ENCODE data around the gene PREX1. TPM values are rescaled to one million over a fixed set of nuclear protein-coding genes. Genes with fewer than 3 reads are reported as not detected.

PREX1 gene
- total RNA-seq, 1 experiment from 2014 or later = 9.5 TPM

DNA sequence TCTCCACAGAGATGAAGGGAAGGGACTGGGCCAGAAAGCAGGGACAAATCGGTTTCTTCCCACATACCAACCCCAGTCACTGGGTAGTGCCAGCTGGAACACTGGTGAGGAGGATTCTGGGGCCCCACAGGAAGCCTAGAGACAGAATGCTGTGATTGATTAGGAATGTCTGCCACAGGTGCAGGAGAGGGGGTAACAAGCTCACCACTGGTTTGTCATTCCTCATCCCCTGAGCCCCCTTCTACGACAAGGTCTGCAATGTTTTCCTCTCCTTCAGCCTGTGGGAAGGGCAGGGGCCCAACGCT lies 89.8 kb downstream of the PREX1 start:
- Histone ChIP-seq H3K4me1 (no peaks in the 10 kb centered on the region), H3K4me3 (ENCODE audit: low read depth, low read length) (no peak overlapping the region), H3K36me3 (ENCODE audit: control insufficient read depth, insufficient read depth, low read length) (no peaks in the 10 kb centered on the region), H3K9me3 (no peaks in the 10 kb centered on the region), H3K27me3 (replicated peaks; ENCODE audit: control insufficient read depth, insufficient read depth, low read length) (no peaks in the 10 kb centered on the region)
- CTCF ChIA-PET = interaction anchor here (0.5 kb wide), 1 partner anchor 168 kb away, joined by 3 read pairs; no protein-coding TSS in a partner anchor
- intact Hi-C loops (cut with micrococcal nuclease; ENCODE audit: unreplicated experiment) = no loop called here
- H3K27me3 Mint-ChIP-seq (ENCODE audit: insufficient read depth, unreplicated experiment) = no peaks in the 10 kb centered on the region
- no peak overlapping the region for H3K4me3 Mint-ChIP-seq (ENCODE audit: unreplicated experiment)
- no peaks in the 10 kb centered on the region for H3K9me3 Mint-ChIP-seq (ENCODE audit: unreplicated experiment)
- no TSS peak for BruUV-seq (replicated peaks)
- no peaks in the 10 kb centered on the region for H3K4me1 Mint-ChIP-seq (ENCODE audit: low read depth, unreplicated experiment)
- H3K36me3 Mint-ChIP-seq (ENCODE audit: insufficient read depth, unreplicated experiment) = no peaks in the 10 kb centered on the region
- H3K27ac Mint-ChIP-seq (ENCODE audit: unreplicated experiment) = no peak overlapping the region
- TF ChIP-seq, protein P1, sequence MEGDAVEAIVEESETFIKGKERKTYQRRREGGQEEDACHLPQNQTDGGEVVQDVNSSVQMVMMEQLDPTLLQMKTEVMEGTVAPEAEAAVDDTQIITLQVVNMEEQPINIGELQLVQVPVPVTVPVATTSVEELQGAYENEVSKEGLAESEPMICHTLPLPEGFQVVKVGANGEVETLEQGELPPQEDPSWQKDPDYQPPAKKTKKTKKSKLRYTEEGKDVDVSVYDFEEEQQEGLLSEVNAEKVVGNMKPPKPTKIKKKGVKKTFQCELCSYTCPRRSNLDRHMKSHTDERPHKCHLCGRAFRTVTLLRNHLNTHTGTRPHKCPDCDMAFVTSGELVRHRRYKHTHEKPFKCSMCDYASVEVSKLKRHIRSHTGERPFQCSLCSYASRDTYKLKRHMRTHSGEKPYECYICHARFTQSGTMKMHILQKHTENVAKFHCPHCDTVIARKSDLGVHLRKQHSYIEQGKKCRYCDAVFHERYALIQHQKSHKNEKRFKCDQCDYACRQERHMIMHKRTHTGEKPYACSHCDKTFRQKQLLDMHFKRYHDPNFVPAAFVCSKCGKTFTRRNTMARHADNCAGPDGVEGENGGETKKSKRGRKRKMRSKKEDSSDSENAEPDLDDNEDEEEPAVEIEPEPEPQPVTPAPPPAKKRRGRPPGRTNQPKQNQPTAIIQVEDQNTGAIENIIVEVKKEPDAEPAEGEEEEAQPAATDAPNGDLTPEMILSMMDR (IDR thresholded peaks at IDR 0.05; ENCODE audit: insufficient read depth in 1 of 2, low read depth in 1 of 2, low read length in 1 of 2, severe bottlenecking in 1 of 2, unreplicated experiment in 1 of 2) = no peak
- POLR2A ChIA-PET = no interaction called here
- DNase-seq = no peak

DNA sequence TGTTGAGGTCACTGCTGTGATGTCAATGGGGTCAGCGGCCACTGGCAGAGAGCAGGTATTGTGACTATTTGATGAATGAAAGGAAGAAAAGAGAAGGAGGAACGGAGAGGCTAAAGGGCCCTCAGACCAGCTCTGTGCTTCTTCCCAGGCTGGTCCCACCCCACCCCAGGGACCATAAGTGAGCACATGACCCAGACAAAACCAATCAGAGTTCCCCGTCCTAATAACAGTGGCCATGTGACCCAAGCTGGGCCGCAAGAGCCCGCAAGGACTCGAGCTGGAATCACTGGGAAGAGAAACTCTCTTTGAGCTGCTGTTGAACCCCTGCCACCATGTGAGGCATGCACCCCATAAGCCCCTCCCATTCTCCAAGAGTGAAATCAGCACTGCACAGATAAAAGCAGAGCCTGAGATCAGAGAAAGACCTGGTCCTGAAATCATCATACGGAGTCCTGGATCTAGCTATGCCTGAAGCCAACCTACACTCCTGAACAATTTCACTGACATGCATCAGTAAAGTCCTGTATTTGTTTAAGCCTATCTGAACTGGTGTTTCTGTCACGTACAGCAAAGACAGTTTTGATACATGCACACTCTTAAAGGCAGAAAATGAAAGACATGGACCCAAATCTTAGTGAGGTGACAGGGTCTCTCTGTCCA lies 90.2 kb downstream of the PREX1 start:
- POLR2A ChIA-PET = no interaction called here
- intact Hi-C loops (cut with micrococcal nuclease; ENCODE audit: unreplicated experiment) = no loop called here
- H3K4me1 Mint-ChIP-seq (ENCODE audit: low read depth, unreplicated experiment) = no peaks in the 10 kb centered on the region
- CTCF ChIA-PET = interaction anchor here (0.6 kb wide), 1 partner anchor 82 kb away, joined by 3 read pairs; no protein-coding TSS in a partner anchor
- no peak overlapping the region for H3K4me3 Mint-ChIP-seq (ENCODE audit: unreplicated experiment)
- no peaks in the 10 kb centered on the region for H3K9me3 ChIP-seq
- H3K27me3 Mint-ChIP-seq (ENCODE audit: insufficient read depth, unreplicated experiment) = no peaks in the 10 kb centered on the region
- H3K9me3 Mint-ChIP-seq (ENCODE audit: unreplicated experiment) = no peaks in the 10 kb centered on the region
- H3K27me3 ChIP-seq (replicated peaks; ENCODE audit: control insufficient read depth, insufficient read depth, low read length) = no peaks in the 10 kb centered on the region
- H3K36me3 Mint-ChIP-seq (ENCODE audit: insufficient read depth, unreplicated experiment) = no peaks in the 10 kb centered on the region
- no TSS peak for BruUV-seq (replicated peaks)
- DNase-seq = no peak
- TF ChIP-seq, protein P1 (IDR thresholded peaks at IDR 0.05; ENCODE audit: insufficient read depth in 1 of 2, low read depth in 1 of 2, low read length in 1 of 2, severe bottlenecking in 1 of 2, unreplicated experiment in 1 of 2) = no peak
- H3K27ac Mint-ChIP-seq (ENCODE audit: unreplicated experiment) = no peak overlapping the region
- H3K4me1 ChIP-seq = no peaks in the 10 kb centered on the region
- no peak overlapping the region for H3K4me3 ChIP-seq (ENCODE audit: low read depth, low read length)
- H3K36me3 ChIP-seq (ENCODE audit: control insufficient read depth, insufficient read depth, low read length) = no peaks in the 10 kb centered on the region

DNA sequence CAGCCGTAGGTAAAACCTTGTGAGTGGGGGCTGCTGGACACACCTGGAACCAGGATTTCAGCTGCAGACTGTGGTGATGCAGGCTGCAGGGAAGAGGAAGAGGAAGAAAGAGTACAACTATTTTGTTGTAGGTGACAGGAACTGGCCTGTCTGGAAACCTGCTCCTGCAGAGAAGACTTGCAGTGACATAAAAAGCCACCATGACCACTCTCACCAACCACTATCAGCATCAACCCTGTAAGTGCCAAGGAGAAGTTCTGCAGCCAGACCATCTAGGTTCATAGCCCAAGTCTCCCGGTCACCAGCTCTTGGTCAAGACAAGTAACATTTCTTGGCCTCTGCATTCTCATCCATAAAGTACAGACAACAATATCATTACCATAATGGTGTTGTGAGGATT lies 91.2 kb downstream of the PREX1 start:
- Mint-ChIP-seq H3K36me3 (ENCODE audit: insufficient read depth, unreplicated experiment) (no peaks in the 10 kb centered on the region), H3K4me1 (ENCODE audit: low read depth, unreplicated experiment) (no peaks in the 10 kb centered on the region), H3K9me3 (ENCODE audit: unreplicated experiment) (no peaks in the 10 kb centered on the region), H3K4me3 (ENCODE audit: unreplicated experiment) (no peak overlapping the region), H3K27ac (ENCODE audit: unreplicated experiment) (no peak overlapping the region), H3K27me3 (ENCODE audit: insufficient read depth, unreplicated experiment) (no peaks in the 10 kb centered on the region)
- Histone ChIP-seq H3K27me3 (replicated peaks; ENCODE audit: control insufficient read depth, insufficient read depth, low read length) (no peaks in the 10 kb centered on the region), H3K36me3 (ENCODE audit: control insufficient read depth, insufficient read depth, low read length) (no peaks in the 10 kb centered on the region), H3K4me1 (no peaks in the 10 kb centered on the region), H3K4me3 (ENCODE audit: low read depth, low read length) (no peak overlapping the region), H3K9me3 (no peaks in the 10 kb centered on the region)
- TF ChIP-seq, protein P1 (IDR thresholded peaks at IDR 0.05; ENCODE audit: insufficient read depth in 1 of 2, low read depth in 1 of 2, low read length in 1 of 2, severe bottlenecking in 1 of 2, unreplicated experiment in 1 of 2) = no peak
- no peak for DNase-seq
- BruUV-seq (replicated peaks) = no TSS peak
- intact Hi-C loops (cut with micrococcal nuclease; ENCODE audit: unreplicated experiment) = no loop called here
- CTCF ChIA-PET = no interaction called here
- POLR2A ChIA-PET = no interaction called here

All from Caco-2 (cell line).